HG02763 (cell line): ENCODE data around the gene MAP2K5.
"Not testable (repeated sequence)": the region's sequence is repeated elsewhere in the genome, so short reads cannot be mapped to it uniquely, and the experiment has no call there.

Experiments
- ATAC-seq: cut with Tn5 transposase; IDR thresholded peaks from one replicate; pipeline ENCODE4 v1.9.1; 2021; ENCODE audit warnings: mild to moderate bottlenecking, moderate library complexity; ENCODE audit not compliant: unreplicated experiment

Gene MAP2K5

DNA sequence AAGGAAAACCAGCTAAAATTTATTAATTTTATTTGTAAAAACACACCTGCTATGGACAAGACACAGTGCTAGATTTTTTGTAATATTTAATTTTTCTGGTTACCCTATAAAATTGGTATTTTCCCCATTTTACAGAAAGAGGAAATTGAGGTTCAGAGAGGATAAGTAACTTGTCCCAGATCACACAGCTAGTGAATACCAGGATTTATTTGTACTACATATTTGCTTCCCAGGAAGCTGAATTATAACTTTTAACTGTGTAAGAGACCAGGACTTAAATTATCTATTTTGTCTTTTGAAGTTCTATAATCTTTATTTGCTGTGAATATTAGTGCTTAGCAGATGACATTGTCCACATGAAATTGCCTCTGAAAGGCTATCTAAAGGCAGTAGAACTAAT, 49.7 kb downstream of the MAP2K5 start:
- ATAC-seq, result no peak

DNA sequence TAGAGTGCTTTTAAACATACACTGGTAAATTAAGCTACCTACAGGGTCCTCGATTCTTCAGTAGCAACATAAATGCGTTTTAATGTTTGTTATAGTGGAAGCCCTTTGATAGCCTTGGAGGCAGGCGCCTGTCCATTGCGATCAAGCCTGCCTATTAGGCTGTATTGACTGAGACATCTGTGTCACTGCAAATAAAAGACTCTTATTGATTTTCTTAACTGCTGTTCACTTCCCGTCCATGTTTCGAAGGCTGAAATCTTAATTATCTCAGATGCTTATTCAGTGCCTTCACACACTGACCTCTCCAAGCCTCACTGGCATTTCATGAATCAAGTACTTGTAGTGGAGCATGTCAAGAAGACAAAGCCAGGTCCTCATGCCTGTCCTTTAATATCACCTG, 51.1 kb downstream of the MAP2K5 start:
- ATAC-seq, result no peak

DNA sequence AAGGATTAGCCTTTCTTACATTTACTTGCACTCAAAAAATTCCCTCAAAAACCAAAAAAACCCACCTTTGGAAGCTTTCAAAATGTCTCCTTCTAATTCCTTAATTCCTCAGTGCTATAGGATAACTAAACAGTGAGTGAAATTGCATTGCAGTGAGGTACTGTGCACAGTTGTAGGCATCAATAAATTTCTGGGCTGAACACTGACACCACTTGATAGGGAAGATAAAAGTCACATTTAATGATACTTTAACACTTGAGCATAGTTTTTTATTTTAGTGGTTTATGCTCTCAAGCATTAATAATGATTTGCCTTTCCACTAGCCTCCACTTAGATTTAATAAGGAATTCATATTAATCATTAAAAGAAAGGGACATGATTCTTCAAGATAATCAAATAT, 52.3 kb downstream of the MAP2K5 start:
- ATAC-seq, result no peak

DNA sequence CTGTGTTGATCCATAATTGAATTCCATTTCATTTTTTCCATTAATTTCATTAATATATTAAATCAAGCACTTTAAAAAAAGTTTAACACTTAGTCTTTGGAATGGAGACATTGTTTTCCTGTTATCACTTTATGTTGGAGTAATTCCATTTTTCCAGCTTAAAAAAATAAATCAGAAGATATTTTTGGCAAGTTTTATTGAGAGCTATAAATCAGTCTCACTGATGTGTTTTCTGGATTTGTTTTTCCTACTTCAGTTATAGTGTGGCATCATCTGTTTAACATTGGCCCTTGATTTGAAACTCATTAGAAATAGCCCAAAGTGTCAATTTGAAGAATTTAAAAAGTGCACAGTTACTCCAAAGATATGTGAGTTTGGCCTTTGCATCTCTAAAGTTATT, 53.1 kb downstream of the MAP2K5 start:
- no peak for ATAC-seq

DNA sequence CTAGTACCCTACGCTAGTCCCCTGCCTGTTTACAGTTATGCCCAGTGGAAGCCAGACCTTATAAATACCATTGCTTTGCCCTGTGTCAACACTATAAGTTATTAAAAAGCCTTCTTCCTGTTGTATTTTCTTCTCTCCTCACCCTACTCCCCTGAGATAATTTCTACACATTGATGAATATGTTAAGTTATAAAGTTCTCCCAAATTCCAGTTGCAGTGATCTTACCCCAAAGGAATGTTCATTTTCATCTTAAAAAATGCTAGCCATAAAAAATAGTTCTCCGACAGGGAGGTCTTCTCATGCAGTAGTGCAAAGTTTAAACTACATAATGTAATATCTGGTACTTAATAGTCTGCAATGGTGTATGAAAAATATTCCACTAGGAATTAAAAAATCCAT, 58.6 kb downstream of the MAP2K5 start:
- ATAC-seq, result no peak

DNA sequence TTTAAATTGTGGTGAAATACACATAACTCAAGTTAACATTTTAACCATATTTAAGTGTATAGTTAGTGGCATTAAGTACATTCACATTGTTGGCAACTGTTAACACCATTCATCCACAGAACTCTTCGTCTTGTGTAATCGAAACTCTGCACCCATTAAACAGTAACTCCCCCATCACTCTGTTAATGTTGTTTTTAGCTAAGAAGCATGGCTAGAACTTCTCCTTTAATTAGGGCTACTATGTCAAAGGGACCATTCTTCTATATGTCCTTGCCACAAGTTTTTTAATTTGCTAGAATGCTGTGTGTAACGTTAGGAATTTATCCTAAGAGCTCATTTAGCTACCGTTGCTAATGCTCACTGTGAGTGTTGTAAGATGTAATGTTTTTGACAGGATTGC, 60.6 kb downstream of the MAP2K5 start:
- ATAC-seq, result no peak

DNA sequence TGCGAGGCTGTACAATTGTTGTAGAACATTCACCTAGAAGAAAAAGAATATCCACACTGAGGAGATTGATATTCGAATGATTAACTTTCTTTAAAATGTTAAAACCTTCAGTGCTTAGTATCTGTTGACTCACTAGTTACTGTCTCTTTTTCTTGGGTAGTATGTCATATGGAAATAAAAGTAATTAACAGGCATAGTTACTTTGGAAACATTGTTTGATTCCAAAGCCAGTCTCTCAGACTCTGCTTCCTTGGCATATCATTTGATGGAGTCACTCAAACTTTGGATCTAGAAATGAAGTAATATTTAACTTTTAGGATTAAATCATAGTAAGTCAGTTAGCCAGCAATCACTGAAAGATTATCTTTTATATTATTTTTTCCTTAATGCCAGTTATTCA, 63.4 kb downstream of the MAP2K5 start:
- ATAC-seq, result no peak

DNA sequence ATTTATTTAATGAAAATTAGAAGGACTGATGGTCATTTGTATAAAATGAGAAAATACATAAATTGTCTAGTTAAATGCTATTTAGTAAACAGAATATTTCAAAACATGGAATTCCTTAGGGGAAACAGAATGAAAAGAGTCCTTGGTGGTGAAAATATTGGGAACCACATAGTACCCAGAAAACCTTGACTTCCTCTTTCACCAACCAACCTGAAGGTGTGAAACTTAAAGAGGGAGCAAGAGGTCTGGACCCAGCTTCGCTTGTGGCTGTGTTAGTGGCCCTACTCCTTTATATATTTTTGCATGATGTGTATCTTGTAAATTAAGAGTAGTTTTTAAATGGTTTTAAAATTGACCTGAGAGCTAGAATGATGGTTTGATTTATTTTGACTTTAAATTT, 64.2 kb downstream of the MAP2K5 start:
- no peak for ATAC-seq

DNA sequence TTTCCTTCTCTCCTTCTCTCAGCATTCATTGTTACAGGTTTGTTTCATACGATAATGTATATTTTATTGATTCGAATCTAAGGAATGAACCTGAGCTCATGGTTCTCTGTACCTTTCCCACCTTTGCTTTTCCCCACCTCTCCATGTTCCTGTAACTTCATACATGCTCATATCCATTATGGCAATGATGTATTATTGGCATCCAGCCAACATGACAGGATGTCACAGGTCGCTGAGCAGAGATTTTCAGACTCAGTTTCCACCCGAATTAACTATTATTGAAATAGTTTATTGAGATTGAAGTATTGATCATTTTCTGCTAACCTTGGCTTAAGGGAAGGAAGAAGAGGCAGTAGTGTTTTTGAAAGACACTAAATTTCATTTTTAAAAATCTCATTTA, 64.8 kb downstream of the MAP2K5 start:
- ATAC-seq, result no peak

DNA sequence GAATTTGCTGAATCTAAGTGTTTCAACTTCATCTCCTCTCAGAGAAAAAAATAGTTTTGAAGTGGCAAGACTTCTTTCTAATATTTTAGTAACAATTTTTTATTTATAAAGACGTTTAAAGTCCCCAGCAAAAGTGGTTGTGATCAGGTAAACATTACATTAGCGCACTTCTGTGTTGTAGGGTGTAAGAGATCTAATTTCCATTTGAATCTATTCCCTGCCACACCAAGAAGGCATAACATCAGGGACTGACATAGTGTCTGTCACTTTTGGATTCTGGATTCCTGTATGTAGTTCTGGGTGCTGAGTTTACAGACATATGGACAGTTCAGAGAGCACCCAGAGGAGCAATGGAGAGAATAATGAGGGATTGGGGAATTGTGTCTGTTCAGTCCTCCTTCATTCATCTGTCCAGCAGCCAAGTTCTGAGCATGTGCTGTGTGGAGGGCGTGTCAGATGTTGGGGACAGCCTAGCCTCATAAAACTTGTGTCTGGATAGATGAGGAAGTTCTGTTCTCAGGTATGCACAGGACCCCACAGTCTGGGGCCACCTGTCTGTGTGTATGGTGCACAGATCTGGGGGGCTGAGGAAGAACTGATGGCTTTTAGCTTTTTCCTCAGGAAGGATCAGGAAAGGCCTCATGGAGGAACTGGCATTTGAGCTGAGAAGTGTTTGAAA, 65.6 kb downstream of the MAP2K5 start:
- ATAC-seq, result no peak

DNA sequence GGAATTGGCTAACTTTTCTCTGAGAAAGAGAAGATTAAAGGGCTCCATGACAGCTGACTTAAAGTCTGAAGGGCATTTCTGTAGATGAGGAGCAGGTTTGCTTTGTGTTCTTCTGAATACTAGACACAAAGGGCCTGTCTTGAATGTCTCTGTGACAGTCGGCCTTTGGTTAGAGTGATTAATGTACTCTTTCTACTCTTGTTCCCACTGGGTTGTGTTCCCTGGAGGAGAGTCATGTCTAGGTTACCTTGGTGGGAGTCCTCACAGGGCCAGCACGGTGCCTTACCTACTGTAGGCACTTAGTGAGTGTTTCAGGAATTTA, 66.1 kb downstream of the MAP2K5 start:
- ATAC-seq, result no peak

DNA sequence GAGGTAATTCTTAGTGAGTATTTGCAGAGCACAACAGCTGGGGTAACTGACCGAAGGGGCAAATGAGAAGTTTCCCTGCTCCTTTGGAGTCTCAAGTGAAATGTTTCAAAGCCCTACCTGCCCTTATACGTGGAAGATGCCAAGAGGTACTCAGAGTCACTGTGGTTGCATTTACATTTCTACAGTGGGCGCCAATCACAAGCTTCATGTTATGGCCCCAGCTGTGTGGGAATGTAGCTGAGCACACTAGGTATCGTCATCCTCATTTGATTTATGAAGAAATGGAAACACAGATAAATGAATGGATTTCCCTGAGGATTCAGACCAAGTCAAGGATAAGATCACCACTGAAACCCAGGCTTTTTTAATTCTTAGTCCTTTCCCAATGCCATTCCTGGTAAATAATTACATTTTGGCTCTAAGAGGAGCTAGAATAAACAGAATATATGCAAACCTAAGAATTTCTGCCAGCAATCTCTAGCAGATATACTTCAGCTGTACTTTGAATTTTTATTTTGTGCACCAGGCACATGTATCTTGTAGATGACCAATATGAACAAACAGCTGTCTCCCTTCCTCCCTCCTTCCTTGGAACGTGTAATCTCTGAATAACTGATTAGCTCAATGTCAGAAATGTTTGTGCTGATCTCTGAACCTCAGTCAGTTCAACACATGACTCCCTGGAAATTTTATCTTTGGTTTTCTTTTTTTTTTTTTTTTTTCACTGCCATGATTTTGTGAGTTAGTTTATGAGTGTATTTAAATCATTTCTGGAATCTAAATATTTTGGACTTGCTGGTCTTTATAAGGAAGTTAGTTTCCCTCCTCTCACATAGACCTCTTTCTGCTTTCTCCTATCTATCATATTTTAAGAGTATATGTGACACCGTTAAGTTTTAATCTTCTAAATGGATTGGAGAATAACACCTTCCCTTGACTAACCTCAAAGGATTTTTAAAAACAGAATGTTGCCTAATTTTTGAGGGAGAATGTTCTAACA, 69.2 kb downstream of the MAP2K5 start:
- no peak for ATAC-seq

GRCh38 chr15:67613211-67613610, 70.7 kb downstream of the MAP2K5 start:
- no peak for ATAC-seq

- ATAC-seq, result no peak
These were observed 71.2 kb downstream of the MAP2K5 start for GRCh38 chr15:67613708-67614107.

DNA sequence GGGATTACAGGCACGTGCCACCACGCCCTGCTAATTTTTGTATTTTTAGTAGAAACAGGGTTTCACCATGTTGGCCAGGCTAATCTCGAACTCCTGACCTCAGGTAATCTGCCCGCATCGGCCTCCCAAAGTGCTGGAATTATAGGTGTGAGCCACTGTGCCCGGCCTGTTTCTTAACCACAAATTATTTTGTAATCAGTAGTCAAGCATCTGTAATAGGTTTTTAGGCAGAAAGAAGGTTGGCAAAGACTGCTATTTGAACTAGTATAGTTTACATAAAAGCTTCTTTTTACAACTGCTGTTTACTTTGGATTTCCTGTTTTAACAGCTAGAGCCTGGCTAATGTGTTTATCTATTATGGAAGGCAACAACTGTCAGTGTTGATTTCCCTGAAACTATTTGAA, 72.6 kb downstream of the MAP2K5 start:
- not testable (repeated sequence) for ATAC-seq

DNA sequence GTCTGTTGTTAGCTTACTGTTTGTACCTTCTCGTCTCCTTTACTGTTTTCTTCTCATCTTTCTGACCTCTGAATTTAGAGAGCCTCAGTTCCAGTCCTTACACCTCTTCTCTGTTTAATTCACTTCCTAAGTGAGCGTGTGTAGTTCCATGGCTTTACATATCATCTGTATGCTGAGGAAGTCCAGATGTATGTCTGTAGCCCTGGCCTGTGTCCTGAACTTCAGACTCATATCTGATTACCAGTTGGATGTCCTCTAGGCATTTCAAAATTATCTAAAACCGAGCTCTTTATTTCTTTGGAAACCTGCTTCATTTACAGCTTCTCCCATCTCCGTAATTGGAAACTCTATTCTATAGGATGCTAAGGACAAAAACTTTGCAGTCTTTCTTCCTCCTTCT, 75.8 kb downstream of the MAP2K5 start:
- no peak for ATAC-seq

DNA sequence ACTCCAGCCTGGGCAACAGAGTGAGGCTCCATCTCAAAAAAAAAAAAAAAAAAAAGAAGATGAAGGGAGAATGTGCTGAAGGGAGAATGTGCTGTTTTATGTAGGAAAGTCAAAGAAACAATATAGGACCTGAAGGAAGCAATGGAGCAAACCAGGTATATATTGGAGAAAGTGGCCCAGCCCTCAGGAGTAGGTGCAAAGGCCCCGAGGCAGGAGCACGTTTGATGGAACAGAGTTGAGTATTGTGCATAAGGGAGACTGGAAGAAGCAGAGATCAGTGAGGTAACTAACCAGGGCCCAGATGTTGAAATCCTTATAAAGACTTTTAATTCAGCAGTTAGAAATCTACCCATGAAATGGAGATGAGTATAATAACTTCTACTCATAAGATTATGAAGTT, 79.6 kb downstream of the MAP2K5 start:
- ATAC-seq, result no peak

- no peak for ATAC-seq
These were observed 89.8 kb downstream of the MAP2K5 start for GRCh38 chr15:67632261-67632660.

- not testable (repeated sequence) for ATAC-seq
These were observed 93.4 kb downstream of the MAP2K5 start for GRCh38 chr15:67635950-67636349.

DNA sequence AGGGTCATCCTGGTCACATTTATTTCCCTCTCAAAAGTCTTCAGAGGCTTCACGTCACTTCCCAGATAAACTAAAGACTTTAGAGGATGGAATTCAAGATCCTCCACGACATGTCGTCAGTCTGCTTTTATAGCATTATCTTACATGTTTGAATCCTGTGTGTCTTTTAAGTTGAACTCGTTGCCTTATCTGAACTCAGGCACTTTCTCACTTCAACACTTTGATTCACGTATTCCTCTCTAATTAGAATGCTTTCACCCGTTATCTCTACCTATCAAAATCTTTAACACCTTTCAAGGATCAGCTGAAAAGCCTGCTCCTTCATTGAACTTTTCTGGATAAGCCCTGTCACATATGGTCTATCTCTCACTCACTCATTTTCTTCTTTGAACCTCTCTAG, 97.1 kb downstream of the MAP2K5 start:
- ATAC-seq, result no peak

GRCh38 chr15:67641453-67641852, 99.0 kb downstream of the MAP2K5 start:
- no peak for ATAC-seq

GRCh38 chr15:67646847-67647246, 104.3 kb downstream of the MAP2K5 start:
- no peak for ATAC-seq
